HL-60 (cell line): ENCODE data around the gene BCL11A.

ENCODE experiments used
- CTCF ChIP-seq: IDR thresholded peaks from one replicate; pipeline ENCODE4 v1.5.1; 2011; ENCODE audit warnings: low read length, control low read depth, inconsistent platforms; ENCODE audit not compliant: insufficient read depth
- GABPA ChIP-seq: IDR thresholded peaks from 2 replicates; pipeline ENCODE4 v1.6.1; 2012; ENCODE audit warnings: low read depth
- POLR2AphosphoS5 ChIP-seq: IDR thresholded peaks from 2 replicates; pipeline ENCODE4 v1.6.1; 2012; ENCODE audit warnings: low read depth
- REST ChIP-seq: IDR thresholded peaks from 2 replicates; pipeline ENCODE4 v1.6.1; 2012; ENCODE audit warnings: low read depth; ENCODE audit not compliant: insufficient replicate concordance
- SPI1 ChIP-seq: IDR thresholded peaks from 2 replicates; pipeline ENCODE4 v1.6.1; 2012; ENCODE audit warnings: low read depth, mild to moderate bottlenecking, borderline replicate concordance

GRCh38 chr2:60581433-60582282, 28.2 kb upstream of the BCL11A start:
- TF ChIP-seq CTCF (peak; percentile 75), REST (no peak), POLR2AphosphoS5 (no peak), SPI1 (no peak), GABPA (no peak)
